LoVo (cell line): ENCODE data around the gene MYCBP2.
"Not testable (repeated sequence)": the region's sequence is repeated elsewhere in the genome, so short reads cannot be mapped to it uniquely, and the experiment has no call there.

ENCODE experiments used
- DNase-seq: peaks from one replicate; pipeline ENCODE4 v3.0.0-alpha.2; 2016; ENCODE audit warnings: low spot score

Gene MYCBP2

DNA sequence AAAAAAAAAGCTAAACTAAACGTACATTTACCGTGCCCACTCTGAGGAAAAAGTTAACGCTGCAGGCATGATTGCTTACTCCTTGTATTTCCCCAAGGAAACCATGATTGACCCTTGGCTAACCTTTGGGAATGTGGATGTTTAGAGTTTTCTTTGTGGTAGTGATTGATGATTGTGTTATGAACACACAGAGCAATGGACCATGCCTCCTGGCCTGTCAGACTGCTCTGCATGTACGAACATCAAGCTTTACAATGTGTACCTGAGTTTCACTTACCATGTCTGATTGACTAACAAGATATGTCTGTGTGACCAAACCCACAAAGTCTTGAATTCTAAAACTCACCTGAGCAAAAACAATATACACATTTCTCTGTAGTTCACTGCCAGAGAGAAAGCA is 35.1 kb downstream of the MYCBP2 start:
- DNase-seq: no peak

DNA sequence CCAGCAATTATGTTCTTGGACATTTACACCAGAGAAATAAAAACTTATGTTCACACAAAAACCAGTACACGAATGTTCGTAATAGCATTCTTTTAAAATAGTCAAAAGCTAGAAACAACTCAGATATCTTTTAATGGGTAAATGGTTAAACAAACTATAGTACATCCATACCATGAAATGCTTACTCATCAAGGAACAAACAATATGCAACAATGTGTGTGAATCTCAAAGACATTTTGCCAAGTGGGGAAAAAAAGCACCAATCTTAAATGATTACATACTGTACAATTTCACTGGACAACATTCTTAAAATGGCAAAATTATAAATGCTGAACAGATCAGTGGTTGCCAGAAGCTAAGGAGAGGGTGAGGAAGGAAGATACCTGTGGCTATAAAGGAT is 36.6 kb downstream of the MYCBP2 start:
- DNase-seq: no peak

DNA sequence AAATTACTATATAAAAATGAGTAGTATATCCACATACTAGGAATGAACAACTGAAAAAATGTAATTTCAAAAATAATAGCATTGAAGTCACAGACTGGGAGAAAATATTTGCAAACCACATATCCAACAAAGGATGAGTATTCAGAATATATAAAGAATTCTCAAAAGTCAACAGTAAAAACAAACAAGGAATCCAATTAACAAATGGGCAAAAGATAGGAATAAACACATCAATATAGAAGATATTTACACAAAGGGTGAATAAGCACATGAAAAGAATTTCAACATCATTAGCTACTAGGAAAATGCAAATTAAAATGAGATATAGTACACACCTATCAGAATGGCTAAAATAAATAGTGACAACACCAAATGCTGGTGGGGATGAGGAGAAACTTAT is 37.0 kb downstream of the MYCBP2 start:
- DNase-seq: no peak

DNA sequence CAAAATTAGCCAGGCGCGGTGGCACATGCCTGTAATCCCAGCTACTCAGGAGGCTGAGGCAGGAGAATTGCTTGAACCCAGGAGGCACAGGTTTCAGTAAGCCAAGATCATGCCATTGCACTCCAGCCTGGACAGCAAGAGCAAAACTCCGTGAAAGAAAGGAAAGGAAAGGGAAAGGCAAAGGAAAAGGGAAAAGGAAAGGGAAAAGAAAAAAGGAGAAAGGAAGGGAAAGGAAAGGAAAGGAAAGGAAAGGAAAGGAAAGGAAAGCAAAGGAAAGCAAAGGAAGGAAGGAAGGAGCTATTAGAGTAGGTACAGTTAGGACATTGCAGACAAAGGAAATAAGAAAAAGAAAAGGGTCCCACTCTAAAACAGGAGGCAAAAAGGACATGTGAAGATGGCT is 41.3 kb downstream of the MYCBP2 start:
- DNase-seq: not testable (repeated sequence)

DNA sequence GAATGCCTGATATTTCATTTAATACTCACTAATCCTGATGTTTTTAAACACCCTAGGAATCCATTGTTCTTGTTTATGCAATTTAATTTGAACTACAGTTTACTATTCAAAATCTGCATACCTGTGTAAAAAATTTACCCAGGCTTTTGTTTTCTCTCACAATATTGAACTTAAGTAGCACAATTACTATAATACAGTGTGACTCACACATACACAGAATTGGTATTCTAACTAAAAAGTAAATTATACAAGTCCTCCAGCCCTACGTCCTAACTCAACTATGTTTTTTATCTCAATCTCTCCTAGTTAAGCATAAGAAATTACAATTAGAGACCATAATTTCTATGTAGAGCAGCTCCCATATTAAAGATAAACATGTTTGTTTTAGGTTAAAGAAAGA is 41.8 kb downstream of the MYCBP2 start:
- no peak for DNase-seq

DNA sequence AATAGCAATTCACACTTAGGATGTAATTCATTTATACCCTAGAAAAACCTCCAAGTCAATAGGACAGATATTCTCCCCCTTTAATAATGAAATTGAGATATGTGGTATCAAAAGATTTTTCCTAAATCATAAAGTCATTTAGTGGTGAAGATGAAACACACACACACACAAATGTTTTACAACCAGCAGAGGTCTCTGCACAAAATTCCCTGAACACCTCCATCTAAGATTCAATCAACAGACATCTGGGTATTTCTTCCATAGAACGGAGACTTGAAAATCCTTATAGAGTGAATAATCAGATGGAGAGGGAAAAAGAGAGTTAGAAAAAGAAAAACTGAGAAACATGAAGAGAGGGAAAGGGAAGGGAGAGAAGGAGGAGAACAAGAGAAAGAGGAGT is 52.8 kb downstream of the MYCBP2 start:
- no peak for DNase-seq

DNA sequence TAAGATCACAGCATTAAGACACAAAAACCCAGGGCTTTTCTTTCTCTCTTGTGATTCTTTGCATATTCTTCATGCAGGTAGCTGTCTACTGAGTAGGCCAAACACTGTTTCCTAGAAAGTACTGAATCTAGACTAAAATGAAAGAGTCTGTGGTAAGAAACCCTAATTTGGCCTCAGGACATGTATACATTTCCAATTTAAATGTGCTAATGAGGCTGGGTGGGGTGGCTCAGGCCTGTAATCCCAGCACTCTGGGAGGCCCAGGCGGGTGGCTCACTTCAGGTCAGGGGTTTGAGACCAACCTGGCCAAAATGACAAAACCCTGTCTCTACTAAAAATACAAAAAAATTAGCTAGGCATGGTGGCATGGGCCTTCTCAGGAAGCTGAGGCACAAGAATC is 57.8 kb downstream of the MYCBP2 start:
- DNase-seq: no peak

DNA sequence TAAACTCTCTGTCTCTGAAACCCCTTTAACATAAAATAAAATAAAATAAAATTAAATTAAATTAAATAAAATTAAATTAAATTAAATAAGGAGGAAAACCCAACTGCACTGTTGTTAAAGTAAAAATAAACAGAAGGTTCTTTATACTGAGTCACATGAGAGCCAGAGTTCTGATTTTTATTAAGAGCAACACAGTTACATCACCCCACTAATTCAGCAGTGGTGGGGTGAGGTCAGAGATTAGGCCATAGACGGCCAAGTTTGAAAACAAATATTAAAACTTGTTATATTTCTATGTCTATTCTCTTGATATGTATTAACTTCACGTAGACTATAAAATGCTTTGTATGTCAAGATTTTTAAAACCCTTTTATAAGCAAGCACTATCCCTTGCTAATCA is 59.5 kb downstream of the MYCBP2 start:
- DNase-seq: no peak

DNA sequence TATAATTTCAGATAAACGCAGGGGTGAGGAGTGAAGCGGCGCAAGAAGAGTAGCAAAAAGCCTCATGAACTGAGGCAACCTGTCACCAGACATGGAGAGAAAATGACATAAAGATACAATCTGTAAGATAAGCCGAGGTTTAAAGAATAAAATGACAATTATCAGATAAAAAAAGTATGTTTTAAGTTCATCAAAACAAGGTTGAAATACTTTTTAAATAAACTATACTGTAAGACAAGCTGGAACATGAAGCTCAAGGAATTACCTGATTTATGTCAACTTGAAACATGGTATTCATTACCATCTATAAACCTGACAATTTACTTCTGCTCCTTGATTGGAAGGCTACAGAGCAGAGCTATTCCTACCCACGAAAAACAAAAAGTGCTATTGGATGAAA is 61.6 kb downstream of the MYCBP2 start:
- DNase-seq: no peak

DNA sequence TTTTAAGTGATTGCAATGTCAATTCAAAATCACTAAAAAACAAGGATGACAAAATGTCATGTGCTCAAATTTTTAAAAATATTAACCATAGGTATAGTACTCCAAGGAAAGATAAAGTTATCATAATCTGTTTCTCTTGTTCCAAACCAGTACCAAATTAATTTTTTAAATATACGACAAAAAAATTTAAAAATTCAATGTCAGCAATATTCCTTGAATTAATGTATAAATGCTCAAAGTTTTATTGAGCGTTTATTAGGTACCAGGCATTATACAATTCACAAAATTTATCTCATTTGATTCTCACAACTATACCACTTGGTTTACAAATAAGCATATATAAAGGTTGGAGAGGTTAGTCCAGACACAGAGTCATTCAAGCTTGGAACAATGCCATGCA is 64.7 kb downstream of the MYCBP2 start:
- no peak for DNase-seq

DNA sequence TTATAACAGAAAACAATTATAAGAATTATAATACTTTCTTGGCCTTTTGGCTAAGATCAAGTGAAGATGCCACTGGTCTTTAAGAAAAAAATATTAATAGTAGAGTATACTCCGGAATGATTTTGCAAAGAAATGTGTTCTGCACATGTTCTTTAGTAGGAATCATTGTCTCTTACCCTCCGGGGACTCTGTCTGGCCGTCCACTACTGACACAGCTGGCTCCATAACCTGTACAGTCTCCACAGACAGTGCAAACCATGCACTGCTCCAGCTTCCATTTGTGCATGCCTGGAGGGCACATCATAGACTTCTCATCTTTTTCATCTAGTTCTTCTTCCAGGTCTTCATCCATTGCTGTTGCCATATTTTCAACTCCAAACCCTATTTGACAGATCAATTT is 75.9 kb downstream of the MYCBP2 start:
- no peak for DNase-seq

DNA sequence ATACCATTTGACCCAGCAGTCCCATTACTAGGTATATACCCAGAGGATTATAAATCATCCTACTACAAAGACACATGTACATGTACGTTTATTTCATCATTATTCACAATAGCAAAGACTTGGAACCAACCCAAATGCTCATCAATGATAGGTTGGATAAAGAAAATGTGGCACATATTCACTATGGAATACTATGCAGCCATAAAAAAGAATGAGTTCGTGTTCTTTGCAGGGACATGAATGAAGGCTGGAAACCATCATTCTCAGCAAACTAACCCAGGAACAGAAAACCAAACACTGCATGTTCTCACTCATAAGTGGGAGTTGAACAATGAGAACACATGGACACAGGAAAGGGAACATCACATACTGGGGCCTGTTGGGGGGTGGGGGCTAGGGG is 81.7 kb downstream of the MYCBP2 start:
- DNase-seq: not testable (repeated sequence)

DNA sequence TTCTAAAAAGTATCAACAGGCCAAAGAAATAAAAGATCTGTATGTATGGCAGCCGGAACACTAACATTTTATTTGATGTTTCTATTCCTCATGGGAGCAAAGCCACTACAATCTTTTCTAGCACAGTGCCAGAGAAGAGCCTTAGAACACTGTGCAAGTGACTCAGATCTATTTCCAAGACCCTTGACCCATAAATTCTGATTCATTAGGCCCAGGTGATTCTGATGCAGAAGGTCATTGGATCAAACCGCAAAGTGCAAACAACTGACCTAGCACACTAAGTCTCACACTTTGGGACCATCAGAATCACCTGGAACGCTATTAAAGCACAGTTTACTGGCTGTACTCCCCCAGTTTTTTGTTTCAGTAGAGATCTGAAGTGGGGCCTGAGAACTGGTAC is 87.6 kb downstream of the MYCBP2 start:
- no peak for DNase-seq

DNA sequence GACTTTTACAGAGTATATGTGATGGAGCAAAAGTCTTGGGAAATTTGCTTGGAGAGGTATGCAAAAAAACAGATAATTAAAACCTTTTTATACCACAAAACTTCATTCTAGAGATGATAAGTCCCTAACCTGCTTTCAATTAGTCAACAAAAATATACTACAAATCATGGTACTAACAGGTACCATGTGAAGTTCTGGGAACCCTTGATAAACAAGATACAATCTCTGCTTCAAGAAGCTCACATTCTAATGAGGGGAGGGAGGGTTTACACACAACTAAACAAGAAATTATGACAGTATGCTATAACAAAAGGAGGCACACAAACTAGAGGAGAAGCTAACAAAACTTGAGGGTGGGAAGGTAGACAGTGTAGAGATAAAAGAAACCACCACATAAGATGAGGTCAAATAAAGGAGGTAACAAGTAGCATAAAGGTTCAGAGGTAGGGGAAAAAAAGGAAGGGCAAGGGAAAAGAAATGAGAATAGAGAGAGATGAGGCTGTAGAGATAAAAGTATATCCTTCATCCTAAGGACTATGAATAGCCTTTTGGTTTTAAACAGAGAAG is 91.4 kb downstream of the MYCBP2 start:
- no peak for DNase-seq

DNA sequence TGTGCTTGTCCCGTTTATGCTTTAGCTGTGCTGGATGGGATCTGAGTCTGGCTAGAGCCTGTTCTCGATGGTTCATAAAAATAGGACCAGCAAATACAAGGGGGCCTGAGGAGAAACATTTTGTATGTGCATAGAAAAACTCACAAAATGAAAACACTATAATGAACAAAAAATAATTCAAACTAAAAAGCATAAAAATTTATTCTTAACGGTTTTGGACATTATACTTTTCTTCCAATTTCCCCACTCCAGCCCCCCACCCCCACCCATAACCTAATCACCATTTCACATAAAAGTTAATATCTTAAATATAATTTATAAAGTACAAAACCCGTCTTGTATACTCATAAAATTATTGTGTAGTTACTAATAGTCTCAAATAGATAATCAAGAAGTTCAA is 93.7 kb downstream of the MYCBP2 start:
- no peak for DNase-seq

DNA sequence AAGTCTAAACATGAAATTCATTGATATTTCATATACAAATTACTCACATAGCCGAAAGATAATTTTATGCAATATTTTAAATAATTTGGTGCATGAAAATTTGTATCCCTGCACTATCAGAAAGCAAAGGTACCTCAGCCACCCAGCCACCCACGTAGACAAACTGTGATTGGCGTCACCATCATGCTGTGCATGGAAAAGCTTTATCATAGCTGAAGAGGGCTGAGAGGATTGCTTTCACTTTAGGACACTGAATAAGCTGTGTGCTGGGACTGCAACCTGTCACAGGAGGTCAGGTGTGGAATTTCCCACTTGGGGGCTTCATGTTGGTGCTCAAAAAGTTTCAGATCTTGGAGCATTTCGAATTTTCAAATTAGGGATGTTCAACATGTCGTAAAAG is 96.3 kb downstream of the MYCBP2 start:
- DNase-seq: no peak

DNA sequence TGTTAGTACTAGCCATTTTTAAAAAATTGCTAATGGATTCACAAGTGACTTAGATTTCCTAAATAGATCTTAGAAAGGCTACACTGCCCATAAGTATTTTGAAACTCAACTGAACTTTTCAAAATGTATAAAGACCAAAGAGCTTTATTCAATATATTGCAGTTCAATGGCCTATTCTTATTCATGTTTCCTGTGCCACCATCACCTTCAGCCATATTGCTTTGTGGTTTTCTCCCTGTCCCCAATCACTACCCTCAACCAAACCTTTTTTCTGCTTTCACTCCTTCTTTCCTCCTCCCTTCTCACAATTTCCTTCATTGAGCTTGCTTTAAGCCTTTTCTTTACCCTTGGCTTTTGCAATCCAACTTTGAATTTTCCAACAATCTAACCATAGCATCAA is 100.9 kb downstream of the MYCBP2 start:
- no peak for DNase-seq

DNA sequence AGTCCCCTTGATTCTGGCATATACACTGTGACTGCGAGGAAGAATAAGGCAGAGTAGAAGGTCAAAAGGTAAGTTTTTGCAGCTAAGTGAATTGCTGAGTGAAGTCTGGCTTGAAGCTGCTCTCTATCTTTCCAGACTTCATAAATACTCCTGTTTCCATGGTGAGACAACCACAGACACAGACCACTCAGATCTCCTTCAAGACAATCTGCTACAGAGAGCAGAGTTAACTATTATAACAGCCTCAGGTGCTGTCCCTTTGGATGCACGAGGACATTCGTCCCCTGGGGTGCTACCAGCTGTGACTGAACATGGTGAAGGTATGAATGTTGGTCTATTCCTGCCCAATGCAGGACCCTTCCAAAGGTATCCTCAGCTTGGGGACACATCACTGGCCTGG is 104.0 kb downstream of the MYCBP2 start:
- DNase-seq: no peak

DNA sequence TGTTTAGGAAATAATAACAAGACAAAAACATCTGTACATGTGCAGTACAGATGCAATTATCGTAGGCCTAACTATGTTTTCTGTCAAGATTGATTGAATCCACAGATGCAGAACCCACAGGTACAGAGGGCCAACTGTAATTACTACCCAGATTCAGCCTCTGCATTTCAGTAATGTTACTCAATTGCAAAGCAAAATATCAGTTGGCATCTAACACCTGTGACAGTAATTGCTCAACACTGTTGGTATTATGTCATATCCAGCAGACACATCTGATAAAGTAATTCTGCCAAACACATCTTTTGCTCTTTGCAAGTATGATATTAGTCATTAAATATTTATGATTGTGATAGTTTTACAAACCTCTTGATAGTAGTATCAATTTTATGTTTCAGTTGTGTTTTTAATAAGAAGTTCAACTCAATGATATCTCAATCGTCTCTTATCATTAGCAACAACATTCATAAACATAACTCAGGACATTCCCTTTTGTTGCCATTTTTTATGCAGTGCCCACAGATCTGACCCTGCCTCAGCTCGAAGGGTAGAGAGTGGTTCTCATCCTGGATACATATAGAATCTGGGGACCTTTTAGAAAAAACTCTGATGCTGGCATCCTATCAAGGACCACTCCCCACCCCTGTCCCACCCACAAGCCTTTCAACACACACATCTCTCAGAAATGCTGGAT is 104.7 kb downstream of the MYCBP2 start:
- no peak for DNase-seq

DNA sequence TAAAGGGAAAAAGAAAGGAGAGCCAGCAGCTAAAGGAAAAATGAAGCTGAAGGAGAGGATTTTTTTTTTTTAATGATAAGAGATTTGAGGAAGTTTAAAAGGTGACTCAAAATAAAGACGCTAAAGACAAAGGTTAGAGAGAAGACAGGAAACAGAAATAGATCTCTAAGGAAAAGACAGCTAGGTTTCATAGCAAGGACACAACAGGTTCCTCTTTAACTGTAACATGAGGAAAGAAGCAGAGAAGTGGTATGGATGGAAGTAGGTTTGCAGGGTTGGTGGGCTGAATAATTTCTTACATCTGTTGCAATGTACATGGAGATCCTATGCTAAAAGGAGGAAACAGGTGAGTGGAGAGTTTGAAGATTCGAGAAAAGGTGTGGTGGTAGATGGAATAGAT is 107.5 kb downstream of the MYCBP2 start:
- no peak for DNase-seq

DNA sequence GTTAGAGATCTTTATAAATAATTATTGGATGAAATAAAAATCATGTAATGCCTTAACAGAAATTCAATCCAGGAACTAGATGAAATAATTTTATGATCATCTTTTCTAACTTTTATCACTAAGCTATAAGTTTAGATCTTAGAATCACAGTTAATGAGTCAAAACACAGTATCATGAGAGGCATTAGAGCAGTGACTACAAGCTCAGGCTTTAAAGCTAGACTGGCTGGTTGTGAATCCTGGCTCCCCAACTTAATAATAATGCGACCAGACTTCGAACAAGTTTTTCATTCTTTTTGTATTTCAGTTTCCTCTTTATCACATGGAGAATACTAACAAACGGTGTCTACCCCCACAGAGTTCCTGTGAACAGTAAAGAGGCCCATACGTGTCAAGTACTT is 108.6 kb downstream of the MYCBP2 start:
- DNase-seq: no peak

DNA sequence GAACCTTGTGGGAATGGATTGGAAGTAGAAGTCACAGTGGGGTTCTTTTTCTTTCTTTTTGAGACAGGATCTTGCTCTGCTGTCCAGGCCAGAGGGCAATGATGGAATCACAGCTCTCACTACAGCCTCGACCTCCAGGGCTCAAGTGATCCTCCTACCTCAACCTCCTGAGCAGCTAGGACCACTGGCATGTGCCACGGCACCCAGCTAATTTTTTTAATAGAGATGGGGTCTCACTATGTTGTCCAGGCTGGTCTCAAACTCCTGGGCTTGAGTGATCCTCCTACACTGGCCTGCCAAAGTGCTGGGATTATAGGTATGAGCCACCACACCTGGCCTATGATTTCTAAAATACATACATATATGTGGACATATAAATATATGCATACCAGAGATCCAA is 111.4 kb downstream of the MYCBP2 start:
- DNase-seq: no peak

DNA sequence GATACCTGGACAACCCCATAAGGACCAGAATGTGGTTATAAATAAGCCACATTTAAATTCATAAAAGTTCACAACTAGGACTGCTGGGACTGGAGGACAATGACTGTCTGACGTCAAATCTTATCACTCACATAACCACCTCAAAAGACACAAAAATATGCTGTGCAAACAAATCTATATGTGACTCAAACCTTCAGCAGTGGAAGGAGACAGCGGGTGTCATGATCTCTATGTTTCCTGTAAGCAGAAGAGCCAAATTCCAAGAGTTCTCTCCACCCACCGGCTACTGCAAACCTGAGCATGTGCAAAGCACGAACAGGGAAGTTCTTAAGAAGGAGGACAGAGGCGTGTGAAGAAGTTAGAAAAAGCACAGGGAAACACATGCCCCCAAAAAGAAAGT is 113.2 kb downstream of the MYCBP2 start:
- no peak for DNase-seq

DNA sequence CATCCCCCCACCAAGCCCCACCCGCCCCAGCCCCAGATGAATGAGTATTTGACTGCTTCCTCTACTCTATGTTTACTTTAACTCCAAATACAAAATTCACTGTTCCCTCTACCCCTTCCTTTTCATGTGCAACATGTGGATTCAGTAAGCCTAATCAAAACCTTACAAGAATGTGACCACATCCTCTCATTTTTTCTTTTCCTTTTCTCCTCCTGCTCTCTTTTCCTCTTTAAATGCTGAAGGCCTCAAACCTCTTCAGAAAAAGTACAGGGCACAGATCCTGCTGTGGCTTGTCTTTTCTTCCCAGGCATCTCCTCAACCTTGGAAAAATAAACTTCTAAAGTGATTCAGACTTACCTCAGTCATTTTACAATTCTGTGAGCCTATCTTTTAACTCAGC is 119.0 kb downstream of the MYCBP2 start:
- no peak for DNase-seq
